ENCODE measurements around the gene C14orf39.
"Not testable (repeated sequence)": the region's sequence is repeated elsewhere in the genome, so short reads cannot be mapped to it uniquely, and the experiment has no call there.

C14orf39 gene

GRCh38 chr14:60430276-60430675 lies 55.6 kb downstream of the C14orf39 start:
- H3K4me3 ChIP-seq (ENCODE audit: low read depth, low read length), result no peak overlapping the region
- in situ Hi-C loops (cut with HindIII; ENCODE audit: low sequenced_read_pairs), result no loop called here
- DNase-seq (ENCODE audit: low read depth), result no peak
- no peak for TF ChIP-seq CTCF (IDR thresholded peaks at IDR 0.05; ENCODE audit: low read depth, low read length, missing control alignments)

GRCh38 chr14:60420050-60420449 lies 65.8 kb downstream of the C14orf39 start:
- in situ Hi-C loops (cut with HindIII; ENCODE audit: low sequenced_read_pairs), result no loop called here
- no peak overlapping the region for H3K4me3 ChIP-seq (ENCODE audit: low read depth, low read length)
- DNase-seq (ENCODE audit: low read depth), result no peak
- TF ChIP-seq CTCF (IDR thresholded peaks at IDR 0.05; ENCODE audit: low read depth, low read length, missing control alignments), result no peak

GRCh38 chr14:60397550-60397949 lies 88.3 kb downstream of the C14orf39 start:
- DNase-seq (ENCODE audit: low read depth); in situ Hi-C loops (cut with HindIII; ENCODE audit: low sequenced_read_pairs); H3K4me3 ChIP-seq (ENCODE audit: low read depth, low read length): not testable (repeated sequence)

GRCh38 chr14:60396718-60397343 lies 89.0 kb downstream of the C14orf39 start:
- DNase-seq (ENCODE audit: low read depth), result no peak
- H3K4me3 ChIP-seq (ENCODE audit: low read depth, low read length), result no peak overlapping the region
- TF ChIP-seq CTCF (IDR thresholded peaks at IDR 0.05; ENCODE audit: low read depth, low read length, missing control alignments), result no peak
- in situ Hi-C loops (cut with HindIII; ENCODE audit: low sequenced_read_pairs), result no loop called here
